Measurements from ENCODE around the gene PPP1R3E.
"Not testable (repeated sequence)": the region's sequence is repeated elsewhere in the genome, so short reads cannot be mapped to it uniquely, and the experiment has no call there.

PPP1R3E gene

DNA sequence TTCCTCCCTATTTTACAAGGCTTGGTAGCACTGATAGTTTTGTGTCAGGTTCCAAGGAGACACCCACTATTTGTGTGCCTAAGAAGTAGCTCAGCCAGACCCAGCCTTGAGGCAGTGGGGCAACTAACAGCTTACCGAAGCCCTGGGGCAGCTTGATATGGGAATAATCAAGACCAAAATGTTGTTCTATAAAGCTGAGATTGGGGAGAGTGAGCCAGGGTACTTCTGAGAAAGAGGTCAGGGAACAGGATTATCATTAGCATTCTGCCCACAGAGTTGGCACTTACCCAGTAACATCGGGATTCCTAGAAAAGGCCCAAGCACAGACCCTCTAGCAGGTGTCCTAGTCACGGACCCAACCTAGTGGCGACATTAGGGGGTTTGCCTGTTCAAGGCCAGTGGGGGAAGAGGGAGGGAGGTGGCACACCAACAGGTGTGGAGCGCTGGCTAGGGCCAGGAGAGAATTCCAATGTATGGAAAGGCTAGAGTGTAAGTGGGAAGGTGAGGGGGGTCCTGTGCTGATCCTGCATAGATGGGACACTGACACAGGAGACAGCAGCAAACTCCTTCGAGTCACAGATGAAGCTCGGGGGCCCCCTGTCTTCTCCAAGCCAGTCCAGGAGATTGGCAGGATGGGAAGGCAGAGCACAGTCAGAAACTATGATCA lies 4.9 kb downstream of the PPP1R3E start:
- no peak for DNase-seq (ENCODE audit: low spot score)

DNA sequence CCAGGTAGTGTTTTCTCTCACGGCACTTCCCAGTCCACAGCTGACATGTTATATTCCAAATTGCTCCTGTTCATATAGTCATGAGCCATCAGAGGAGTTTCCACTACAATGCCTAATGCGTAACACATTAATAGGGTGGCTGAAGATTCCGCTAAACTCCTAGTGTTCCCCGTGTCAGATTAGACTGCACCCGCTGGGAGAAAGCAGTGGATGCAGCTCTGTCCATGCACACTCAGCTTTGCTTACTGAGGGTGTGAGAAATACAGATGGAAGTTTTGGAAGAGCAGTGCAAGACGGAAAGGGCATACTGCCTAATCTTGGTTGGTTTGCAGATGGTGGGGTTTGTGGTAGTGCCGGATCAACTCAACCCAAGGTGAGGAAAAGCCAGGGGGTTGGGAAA lies 5.6 kb downstream of the PPP1R3E start:
- no peak for DNase-seq (ENCODE audit: low spot score)

DNA sequence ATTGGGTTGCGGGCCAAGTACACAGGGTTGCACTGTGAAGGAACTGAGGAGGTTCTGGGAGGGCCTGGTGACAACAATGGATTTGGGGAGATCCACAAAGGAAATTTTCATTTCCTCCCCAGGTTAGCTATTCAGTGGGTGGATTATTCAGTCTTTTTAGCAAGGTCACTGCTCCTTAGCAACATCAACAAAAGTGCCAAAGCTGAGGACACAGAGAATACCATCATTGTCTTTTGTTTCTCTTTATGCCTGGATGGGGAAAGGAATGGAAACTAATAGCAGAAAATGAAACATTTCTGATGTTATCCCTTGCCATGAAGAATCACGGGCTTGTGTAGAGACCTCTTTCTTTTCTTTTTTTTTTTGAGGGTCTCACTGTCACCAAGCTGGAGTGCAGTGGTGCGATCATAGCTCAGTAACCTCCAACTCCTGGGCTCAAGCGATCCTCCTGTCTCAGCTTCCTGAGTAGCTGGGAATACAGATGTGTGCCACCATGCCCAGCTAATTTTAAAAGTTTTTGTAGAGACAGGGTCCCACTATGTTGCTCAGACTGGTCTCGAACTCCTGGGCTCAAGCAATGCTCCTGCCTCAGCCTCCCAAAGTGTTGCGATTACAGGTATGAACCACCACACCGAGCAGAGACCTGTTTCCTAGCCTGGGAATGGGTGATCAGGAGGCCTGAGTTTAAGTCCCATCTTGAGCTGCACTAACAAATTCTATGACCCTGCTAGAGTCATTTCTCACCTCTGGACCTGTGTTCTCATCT lies 6.5 kb downstream of the PPP1R3E start:
- DNase-seq (ENCODE audit: low spot score) = no peak

DNA sequence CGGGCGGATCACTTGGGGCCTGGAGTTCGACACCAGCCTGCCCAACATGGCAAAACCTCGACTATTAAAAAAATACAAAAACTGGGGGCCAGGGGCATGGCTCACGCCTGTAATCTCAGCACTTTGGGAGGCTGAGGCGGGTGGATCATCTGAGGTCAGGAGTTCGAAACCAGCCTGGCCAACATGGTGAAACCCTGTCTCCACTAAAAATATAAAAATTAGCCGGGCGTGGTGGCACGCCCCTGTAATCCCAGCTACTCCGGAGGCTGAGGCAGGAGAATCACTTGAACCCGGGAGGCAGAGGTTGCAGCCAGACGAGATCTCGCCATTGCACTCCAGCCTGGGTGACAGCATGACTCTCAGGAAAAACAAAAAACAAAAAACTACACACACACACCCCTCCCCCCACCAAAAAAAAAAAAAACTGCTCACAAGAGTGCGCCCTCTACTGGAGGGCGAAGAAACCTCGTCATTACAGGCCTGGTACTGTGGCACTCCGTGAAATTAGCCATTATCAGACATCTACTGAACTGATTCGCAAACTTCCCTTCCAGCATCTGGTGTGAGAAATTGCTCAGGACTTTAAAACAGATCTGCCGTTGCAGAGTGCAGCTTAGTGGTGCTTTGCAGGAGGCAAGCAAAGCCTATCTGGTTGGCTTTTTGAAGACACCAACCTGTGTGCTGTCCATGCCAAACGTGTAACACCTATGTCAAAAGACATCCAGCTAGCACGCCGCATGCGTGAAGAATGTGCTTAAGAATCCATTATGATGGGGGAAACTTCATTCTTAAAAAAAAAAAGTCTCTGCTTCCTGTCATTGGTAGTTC lies 7.7 kb downstream of the PPP1R3E start:
- DNase-seq (ENCODE audit: low spot score) = peak; percentile 61

DNA sequence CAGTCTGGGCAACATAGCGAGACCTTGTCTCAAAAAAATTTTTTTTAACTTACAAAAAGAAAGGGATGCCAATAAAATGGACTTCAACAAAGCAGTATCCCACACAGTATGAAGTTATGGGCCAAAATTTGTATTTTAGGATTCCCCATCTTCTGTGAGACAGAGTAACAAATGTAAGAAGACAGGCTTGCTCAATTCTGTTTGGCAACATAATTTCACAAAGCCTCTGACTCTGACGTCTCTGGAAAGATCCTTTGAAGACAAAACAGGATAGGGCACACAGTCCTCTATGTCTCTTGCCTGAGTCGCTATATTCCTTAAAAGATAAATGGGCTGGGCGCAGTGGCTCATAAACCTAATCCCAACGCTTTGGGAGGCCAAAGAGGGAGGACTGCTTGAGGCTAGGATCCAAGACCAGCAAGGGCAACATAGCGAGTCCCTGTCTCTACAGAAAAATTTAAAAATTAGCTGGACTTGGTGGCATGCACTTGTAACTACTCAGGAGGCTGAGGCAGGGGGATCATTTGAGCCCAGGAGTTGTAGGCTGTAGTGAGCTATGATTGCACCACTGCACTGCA lies 15.7 kb downstream of the PPP1R3E start:
- no peak for DNase-seq (ENCODE audit: low spot score)

DNA sequence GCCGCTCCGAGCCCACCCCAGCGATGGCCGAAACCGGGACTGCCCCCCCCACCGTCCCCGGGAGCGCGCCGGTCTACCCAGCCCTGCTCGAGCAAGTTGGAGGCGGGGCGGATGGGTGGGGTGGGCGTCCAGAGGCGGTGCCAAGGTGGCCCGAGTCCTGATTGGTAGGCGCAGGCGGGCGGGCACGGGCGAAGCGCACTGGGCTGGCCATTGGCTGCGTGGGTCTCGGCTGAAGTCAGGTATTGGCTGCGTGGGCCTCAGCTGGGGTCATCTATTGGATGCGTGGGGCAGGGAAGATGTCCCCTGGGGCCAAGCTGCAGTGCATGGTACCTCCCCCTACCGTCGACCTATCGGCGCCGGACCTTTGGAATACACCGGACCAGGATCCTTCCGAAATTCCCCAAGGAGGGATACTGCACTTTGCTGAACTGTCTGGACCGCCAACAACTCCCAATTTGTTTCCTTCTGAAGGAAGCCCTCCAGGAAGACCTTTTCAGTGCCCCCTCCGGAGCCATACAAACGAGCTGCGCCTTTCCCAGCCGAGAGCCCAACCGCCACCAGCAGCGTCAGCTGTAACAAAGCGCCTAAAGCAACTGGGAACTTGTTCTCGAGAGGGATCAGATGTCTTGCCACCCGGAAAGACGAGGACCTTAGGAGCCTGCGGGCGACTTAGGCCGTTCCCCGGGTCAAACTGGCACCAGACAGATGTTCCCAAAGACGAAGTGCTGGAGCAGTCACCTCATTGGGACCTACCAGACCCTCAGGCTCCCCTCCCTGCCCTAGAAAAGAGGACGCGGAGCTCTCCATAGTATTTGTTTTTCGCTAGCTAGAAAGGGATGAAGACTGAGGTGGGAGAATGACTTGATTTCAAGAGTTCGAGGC lies 16.4 kb downstream of the PPP1R3E start, which contains the start of gene HOMEZ:
Gene HOMEZ, minus strand, starts transcription at position 113 of the 882 bp plus-strand sequence. CDS start 180 bp downstream, outside the sequence.
- peak; percentile 99 for DNase-seq (ENCODE audit: low spot score)

DNA sequence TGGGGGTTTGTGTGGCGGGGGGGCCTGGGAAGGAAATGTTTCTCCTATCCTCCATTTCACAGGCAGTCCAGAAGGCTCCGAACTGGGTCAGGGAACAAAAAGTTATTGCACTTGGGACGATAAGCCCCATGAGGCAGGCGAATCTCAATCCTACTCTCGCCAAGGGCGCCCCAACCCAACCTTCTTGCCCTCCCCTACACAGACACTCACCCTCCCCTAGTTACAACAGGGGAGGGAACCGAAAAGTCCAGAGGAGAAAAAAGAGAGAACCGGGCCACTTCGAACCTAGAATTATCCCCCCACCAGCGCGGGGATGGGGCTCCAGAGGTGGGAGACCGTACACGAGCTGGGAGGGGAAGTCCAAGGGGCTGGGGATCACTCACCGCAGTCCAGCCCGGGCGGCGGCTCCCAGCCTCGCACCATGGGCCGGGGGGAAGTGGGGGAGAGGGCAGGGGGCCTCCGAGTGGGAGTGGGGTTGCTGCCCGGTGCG lies 17.1 kb downstream of the PPP1R3E start:
- DNase-seq (ENCODE audit: low spot score) = peak; percentile 26

DNA sequence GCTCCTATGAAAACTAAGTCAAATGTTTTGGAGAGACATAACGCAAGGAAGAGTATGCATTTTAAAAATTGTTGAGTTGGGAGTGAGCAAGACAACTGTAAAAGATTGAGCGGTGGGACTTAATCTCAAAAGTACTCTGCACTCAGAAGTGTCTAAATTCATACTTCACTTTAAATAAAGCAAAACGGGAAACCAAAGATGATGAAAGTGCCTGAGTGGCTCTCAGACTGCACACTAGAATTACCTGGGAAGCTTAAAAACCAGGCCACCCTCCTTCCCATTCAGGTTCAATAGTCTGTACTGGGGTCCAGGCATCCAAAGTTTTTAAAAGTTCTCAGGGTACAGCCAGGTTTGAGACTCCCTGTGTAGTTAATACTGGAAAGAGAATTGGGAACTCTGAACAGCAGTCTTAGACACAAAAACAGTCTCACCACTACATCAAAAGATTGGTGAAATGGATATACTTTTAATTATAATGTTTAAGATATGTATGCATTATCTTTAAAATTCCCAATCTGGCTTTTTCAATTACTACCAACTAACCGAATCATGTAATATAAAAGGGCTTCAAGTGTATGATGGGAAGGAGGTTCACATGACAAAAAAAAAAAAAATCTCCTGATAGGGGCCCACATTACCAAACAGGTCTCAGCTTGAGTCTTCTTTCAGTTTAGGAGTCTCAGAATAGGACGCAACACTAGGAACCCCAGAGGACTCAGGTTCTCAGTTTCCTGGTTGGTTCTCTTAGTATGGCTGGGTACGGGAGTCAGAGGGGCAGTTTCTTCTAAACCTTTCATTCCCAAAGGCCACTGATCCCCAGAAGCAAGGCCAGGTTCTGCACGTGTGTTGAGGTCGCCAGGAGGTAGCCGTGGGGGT lies 17.8 kb downstream of the PPP1R3E start:
- DNase-seq (ENCODE audit: low spot score) = peak; percentile 28

DNA sequence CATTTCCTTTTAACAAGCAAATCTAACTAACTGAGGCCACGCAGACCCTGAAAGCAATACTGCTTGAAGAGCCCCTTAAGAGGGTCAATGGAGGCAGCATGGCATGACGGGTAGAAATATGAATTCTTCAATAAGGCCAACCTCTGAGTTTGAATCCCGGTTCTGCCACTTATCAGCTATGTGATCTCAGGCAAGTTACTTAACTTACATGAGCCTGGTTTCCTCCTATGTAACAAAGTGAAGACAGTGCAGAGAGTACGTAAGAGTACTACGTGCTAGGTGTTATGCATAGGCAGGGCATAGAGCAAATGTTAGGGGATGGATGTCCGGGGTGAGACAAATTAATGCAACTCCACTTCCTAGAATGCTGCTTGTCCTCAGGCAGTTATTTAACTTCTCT lies 21.4 kb downstream of the PPP1R3E start:
- no peak for DNase-seq (ENCODE audit: low spot score)

DNA sequence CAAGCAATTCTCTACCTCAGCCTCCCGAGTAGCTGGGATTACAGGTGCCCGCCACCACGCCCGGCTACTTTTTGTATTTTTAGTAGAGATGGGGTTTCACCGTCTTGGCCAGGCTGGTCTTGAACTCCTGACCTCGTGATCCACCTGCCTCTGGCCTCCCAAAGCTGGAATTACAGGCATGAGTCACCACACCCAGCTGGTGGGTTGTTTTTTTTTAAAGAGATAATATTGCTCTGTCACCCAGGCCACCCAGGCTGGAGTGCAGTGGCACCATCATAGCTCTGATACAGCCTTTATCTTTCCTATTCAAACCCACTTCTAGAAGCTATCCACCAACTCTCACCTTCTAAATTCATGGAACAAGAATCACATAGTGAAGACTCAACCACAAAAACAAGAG lies 24.7 kb downstream of the PPP1R3E start:
- DNase-seq (ENCODE audit: low spot score) = not testable (repeated sequence)

DNA sequence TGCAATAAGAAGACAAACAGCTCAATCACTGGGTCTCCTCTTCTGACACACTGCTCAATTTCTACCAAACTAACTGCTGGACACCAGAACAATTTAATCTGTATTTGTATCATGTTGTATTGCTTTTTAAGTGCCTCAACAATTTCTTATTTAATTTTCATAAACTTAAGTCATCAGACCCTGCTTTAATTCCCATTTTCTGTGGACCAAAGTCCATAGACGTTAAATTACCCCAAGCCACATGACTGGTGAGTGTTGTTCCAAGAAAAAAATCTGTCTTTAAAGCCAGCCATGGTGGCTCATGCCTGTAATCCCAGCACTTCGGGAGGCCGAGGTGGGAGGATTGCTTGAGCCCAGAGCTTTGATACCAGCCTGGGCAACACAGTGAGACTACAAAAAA lies 25.5 kb downstream of the PPP1R3E start:
- DNase-seq (ENCODE audit: low spot score) = no peak

DNA sequence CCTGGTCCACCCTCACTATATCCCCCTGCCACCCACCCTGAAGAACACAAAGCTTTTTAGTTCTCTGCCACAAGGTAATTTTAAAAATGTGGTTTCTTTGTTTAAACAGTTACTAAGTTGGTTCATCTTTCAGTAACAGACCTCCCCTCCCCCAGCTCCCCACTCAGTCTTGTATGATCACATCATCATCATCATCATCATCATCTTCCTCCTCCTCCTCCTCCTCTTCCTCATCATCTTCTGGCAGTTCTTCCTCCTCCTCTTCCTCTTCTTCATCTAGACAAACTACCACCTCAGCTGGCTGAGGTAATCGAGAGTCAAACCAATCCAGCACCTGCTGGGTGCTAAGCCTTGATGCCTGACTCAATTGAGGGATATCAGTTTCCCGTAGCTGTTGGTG lies 27.2 kb downstream of the PPP1R3E start:
- DNase-seq (ENCODE audit: low spot score) = no peak

DNA sequence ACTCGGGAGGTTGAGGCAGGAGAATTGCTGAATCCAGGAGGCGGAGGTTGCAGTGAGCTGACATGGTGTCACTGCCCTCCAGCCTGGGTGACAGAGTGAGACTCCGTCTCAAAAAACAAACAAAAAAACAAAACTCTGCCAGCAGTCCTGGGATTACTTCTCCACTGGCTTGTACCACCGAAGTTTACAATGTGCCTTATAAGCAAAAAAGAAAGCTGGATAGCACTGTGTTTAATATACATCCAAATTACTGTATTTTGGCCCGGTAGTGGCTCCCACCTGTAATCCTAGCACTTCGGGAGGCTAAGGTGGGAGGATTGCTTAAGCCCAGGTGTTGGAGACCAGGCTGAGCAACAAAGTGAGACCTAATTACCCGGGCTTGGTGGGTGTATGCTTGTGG lies 33.5 kb downstream of the PPP1R3E start:
- DNase-seq (ENCODE audit: low spot score) = no peak

DNA sequence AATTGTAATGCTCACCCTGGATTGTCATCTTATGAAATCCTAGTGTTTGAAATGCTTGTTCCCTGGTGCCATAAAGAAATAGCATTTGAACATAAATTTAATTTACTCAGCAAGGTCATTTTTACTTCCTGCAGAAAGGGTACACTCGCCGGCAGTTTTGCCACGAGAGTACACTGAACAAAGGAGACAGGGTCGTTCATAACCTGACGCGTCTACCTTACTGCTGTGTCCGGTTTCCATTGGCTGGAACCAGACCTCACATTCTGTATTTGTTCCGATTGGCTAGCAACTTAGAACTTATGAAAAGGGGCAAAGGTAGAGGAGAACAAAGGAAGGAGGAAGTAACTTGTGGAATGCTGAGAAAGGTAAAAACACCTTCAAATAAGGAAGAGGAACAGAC lies 41.8 kb downstream of the PPP1R3E start:
- DNase-seq (ENCODE audit: low spot score) = not testable (repeated sequence)

DNA sequence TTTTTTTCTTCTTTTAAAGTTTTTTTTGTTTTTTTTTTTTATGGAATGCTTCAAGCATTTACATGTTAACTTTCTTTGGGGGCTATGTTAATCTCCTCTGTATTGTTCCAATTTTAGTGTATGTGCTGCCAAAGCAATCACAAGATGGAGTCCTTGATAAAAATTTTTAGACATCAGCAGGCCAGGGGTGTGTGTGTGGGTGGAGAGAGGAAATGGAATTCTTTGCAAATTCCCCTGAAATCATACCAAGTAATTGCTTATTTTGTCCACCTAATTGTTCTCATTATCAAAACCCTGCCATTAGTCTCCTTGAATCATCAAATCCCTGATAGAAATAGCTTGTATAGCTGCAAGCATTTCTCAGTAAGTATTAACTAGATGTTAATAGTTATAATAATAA lies 43.2 kb downstream of the PPP1R3E start:
- DNase-seq (ENCODE audit: low spot score) = no peak

DNA sequence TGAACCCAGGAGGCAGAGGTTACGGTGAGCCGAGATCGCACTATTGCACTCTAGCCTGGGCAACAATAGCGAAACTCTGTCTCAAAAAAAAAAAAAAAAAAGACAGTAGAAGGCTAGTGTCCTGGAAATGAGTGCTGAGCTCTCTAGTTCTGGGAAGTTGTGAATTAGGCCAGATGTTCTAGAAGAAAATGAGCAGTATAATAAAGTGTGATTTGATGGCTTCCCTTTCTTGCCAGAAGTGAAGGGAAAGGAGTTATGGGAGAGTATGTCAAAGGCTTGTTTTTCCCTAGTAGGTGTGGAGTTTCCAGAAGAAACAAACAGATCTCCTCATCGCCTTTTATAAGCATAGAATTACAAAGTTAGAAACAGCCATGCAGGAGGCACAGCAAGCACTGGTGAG lies 44.4 kb downstream of the PPP1R3E start:
- no peak for DNase-seq (ENCODE audit: low spot score)

DNA sequence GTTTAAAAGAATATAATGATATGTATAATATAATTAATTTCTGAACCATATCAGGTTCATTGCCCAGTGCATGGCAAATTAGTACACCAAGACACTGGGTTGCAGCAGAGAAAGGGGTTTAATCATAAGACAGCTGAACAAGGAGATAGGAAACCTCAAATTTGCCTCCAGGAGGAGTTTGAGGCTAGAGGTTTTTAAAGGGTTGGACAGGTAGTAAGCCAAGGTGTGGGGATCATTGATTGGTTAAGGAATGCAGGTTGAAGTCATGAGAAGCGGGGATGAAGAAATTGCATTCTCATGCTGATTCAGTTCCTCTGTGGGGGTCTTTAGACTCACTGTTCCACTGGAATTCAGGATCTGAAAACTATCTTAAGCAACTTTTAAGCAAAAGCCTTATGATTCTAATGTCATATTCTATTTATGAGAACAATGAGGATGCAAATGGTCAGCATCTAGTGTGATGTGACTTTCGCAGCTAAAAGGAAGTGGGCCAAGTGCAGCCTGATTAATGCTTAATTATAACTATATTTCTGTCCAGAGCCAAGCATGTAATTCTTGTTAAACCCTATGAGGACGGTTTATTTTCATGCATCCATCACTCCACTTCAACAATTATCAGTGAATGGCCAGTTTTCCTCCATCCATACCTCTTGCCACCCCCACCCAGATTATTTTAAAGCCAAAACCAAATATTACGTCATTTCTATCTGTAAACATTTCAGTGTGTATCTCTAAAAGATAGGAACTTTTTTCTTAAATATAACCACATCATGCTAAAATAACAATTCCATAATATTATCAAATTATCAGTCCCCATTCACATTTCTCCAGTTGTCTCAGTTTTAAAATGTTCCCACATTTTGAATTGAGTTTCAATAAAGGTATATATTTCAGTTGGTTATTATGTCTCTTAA lies 50.0 kb downstream of the PPP1R3E start:
- no peak for DNase-seq (ENCODE audit: low spot score)

DNA sequence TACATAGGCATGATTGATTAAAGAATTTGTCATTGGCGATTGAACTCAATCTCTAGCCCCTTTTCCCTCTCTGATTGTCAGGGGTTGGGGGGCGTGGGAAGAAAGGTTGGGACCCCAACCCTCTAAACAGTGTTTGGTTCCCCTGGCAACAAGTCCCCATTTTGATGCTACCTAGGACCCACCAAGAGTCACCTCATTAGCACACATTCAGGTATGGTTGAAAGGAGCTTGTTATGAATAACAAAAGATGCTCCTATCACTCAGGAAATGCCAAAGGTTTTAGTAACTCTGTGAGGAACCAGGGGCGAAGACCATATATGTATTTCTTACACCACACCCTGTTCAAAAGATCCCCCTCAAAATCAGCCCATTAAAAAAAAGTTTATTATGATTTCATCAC lies 50.7 kb downstream of the PPP1R3E start:
- no peak for DNase-seq (ENCODE audit: low spot score)

DNA sequence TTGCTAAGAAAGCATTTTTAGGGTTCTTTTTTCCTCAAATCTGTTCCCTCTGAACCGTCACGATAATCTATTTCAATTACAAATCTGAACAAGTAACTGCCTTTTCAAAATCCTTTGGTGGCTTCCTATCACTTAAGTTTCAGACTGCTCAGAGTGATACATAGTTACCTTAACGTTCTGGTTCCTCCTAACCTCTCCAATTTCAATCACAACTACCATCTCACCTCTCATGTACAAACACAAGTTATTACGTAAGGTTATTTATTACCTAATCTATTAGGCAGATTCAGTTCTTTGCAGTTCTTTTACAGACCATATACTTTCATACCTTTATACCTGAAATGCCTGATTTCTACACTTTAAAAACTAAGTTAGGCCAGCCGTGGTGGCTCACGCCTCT lies 52.8 kb downstream of the PPP1R3E start:
- DNase-seq (ENCODE audit: low spot score) = no peak
